GM19395 (cell line): ENCODE results near the gene PABPN1L.
"Not testable (repeated sequence)": the region's sequence is repeated elsewhere in the genome, so short reads cannot be mapped to it uniquely, and the experiment has no call there.

Source experiments
- ATAC-seq: cut with Tn5 transposase; IDR thresholded peaks from one replicate; pipeline ENCODE4 v1.9.1; 2021; ENCODE audit warnings: mild to moderate bottlenecking, moderate library complexity; ENCODE audit not compliant: unreplicated experiment

The PABPN1L gene

DNA sequence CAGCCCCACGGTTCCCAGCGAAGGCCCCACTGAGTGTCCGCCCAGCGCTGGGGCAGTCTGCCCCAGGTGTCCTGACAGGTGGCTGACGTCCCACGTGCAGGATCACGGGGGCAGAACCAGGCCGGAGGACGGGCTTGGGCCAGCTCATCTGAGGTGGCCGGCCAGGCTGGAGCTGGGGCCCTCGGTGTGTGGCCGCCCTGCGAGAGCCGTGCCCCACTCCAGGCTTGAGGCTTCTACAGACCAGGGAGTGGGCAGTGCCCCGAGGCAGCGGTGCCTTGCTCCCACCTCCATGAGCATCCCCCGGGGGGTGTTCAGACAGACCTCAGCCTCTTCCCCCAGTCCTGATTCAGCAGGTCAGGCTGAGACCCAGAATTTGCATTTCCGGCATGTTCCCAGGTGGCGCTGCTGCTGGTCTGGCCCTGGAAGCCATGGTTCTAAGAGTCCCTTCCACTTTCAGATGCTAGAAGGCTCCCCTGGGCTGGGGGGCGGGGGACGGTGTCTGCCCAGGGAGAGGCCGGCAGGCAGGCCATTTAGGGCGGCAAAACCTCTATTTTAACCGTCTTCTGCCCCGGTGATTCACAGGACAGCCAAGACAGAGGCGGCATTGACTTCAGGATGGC, 35.4 kb upstream of the PABPN1L start:
- no peak for ATAC-seq

DNA sequence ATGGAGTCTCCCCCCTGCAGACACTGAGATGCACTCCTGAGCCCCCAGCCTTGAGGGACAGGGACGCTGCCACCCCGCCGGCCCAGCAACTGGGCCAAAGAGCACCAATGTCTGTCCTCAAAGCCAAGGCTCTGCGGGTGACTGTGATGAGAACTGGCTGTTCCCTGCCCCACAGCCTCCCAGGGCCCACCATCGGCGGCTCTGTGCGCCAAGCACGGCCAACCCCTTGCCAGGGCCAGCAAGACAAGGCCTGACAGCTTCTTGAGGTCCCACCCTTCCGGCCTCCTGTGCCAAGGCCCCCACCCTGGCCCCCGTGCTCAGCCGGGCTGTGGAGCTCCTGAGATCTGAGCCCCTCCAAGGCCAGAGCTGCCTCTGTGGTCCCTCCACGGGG, 34.2 kb upstream of the PABPN1L start:
- no peak for ATAC-seq

DNA sequence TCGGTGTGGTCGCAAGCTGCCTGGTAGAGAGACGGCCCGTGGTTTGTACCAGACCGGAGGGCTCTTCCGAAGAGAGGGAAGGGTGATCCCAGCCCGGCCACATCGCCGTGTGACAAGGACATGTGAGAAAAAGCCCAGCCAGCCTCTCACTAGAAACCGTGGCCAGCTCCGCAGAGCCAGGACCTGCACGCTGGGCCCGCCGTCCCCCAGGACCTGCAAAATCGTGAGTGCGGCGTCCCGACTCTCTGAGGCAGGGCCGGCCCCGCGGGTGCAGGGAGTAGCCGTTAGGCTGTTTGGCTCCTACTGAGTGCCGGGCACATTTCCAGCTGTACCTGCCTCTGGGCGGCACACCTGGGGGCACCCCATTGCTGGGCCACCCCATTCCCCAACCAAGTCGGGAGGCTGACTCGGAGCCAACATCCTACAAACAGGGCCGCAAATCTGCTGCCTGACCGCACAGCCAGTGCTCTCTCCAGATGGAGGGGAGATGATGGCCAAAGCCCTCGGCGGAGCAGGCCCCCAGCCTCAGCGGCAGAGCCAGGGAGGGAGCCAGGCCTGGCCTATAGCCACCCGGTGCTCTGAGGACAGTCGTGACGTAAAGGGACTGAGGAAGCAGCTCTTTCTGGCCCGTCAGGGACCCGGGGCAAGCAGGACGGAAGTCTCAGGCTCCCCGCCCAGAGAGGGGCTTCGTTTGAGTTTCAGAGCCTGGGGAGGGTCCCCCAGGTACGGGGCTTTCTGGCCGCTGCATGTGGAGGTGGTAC, 33.6 kb upstream of the PABPN1L start:
- no peak for ATAC-seq

DNA sequence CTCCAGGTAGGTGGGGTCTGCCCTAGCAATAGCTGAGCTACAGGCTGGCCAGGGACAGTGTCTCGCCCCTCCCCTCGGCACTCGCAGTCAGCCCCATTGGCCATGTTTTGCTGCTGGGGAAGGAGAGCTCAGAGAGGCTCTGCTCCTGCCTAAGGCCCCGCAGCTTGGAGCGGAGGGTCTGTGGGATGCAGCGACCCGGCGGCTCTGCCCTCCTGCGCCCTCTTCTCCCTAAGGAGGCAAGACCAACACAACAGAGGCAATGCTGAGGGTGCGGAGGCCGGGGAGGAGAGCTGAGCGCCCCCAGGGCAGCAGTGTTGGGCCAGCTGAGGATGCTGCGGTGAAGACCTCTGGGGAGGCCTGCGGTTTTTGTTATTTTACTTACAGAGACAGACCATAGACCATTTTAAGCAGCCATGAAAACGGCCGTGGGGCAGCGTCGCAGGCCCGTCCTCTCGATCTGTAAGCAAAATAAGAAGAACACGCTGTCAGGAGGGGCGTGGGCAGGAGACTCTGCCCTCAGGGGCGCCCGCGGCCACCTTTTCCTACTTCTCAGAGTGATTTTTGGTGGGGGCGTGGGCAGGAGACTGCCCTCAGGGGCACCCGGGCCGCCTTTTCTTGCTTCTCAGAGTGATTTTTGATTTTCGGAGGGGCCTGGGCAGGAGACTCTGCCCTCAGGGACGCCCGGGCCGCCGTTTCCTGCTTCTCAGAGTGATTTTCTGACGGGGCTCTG, 31.4 kb upstream of the PABPN1L start:
- ATAC-seq: no peak

DNA sequence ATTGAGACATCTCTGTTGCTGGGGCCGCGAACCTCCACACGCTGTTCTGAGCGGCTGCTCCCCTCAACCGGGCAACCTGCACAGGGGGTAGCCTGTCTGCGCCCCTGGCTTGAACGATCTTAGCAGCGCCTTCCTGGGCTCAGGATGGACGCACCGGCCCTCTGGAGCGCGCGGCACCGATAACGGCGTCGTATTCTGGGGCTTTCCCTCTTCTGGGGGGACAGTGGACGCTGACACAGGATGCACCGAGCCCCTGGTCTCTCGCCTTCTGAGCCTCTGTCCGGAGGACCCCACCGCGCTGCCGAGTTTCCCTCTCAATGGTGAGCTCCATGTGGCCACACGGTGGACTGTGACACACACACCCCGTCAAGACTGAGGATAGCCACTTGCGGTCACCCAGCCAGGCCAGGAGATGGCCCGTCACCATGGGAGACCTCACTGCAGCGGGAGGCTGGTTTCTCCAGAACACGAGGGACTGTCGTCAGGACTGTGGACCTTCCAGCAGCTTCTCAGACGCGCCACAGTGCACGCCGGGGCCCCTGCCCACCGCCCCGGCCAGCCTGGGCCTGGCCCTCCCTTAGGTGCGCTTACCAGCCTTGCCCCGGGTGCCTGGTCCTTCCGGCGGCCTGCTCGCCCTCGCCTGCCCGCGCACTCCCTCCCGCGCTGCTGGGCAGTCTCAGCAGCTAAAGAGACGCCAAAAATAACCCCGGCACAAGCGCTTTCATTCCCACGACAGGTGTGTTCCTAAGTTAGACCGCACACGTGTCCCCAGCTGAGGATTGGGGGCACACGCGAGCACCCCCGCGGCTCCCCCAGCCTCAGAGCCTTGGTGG, 30.0 kb upstream of the PABPN1L start:
- no peak for ATAC-seq

DNA sequence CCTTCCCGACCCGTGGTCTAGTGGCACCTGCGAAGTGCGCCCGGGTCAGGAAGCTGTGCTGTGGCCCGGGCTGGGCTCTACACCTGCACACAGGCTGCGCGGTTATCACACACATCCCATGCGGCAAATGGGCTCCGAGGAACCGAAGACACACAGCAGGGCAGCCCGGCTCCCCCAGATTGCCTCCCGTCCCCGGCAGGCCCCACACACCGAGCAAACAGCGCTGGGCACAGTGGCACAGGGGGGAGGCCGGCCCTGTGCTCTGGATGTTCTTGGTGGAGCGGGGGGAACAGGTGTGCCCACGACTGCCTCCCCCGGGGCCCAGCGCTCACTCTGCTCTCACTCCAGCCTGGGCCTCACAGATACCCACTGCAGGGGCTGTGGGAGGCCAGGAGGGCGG, 28.9 kb upstream of the PABPN1L start:
- no peak for ATAC-seq

DNA sequence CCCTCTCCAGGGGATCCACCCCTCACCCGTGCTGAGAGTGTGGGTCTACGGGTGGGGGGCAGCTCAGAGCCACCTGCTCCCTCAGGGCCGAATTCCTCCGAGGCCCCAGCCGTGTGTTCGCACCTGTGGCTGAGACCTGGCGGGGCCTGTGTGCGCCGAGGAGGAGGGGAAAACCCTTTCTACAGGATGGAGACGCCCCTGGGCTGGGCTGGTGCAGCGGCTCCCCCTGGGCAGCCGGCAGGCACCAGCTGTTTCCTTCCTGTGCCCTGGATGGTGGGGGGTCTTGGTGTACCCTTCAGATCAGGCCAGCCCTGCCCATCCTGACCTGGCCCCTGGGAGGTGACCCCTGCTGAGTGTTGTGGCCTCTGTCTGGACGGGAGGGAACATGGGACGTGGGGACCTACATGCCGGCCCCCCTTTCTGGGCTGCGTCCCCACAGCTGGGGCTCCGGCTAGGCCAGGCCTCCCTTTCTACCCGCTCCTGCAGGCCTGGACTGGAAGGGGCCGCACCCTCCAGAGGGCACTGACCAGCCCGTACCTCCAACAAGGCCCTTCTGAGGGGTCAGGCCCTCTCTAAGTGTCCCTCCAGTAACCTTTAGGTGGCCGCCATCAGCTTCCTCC, 28.3 kb upstream of the PABPN1L start:
- ATAC-seq: no peak

DNA sequence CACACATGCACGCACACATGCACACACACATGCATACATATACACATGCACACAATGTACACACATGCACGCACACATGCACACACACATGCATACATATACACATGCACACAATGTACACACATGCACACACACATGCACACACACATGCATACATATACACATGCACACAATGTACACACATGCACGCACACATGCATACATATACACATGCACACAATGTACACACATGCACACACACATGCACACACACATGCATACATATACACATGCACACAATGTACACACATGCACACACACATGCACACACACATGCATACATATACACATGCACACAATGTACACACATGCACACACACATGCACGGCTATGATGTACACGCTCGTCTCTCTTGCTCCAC, 27.8 kb upstream of the PABPN1L start:
- not testable (repeated sequence) for ATAC-seq

DNA sequence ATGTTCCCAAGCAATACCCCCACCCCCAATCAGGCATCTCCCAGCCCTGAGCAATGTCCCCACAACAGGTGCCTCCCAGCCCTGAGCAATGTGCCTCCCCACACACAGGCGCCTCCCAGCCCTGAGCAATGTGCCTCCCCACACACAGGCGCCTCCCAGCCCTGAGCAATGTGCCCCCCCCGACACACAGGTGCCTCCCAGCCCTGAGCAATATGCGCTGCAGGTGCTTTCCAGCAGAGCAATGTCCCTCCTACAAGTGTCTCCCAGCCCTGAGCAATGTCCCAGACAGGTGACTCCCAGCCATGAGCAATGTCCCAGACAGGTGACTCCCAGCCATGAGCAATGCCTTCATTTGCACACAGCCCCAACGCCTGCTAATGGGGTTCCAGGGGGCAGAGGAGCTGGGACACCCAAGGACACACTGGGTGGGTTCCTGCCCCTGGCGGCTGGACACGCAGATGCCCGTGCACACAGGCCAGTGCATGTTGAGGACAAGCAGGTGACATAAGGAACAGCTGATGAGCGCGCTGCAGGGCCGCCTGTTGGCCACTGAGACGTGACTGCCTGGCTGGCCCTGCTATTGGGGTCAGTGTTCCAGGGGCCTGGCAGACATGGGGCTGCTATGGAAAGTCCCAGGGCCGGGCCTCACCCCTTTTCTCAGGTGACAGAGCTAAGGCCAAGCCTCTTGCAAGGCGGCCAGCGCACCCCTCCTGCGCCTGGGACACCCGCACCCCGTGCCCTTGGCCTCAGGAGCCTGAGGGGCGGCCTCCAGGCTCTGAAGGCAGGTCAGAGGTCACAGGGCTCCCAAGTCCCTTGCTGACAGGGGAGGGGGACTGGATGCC, 26.9 kb upstream of the PABPN1L start:
- no peak for ATAC-seq

DNA sequence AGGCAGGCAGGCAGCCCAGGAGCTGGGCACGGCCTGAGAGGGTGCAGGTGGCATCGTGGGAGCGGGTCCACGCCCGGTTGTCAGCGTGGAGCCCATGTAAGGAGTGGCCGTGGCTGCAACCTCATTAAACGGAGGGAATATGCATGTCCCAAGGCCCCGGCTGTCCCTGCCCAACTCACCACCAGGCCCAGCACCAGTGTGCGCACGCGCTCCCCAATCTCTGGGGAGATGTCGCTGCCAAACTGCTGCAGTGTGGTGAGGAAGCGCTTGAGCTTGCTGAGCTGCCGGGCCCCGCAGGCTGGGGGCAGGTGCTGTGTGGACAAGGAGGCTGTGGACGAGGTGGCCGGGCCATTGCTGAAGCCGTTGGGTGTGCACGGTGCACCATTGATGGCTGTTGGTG, 25.6 kb upstream of the PABPN1L start:
- ATAC-seq: no peak

DNA sequence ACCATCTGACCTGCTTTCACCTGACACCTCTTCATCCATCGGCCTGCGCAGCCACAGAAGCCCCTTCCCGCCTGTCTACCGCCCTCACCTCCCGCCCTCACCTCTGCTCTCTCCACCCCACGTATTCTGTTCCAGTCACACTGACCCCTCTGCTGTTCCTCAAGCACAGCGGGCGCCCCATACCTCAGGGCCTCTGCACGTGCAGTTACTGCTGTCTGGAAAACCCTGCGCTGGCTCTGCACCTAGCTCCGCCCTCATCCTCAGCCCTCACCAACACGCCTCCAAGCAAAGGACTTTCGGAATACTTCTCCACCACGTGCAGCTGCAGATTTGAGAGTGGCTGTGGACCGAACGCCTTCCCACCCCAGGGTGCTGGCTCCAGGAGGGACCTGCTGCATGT, 24.6 kb upstream of the PABPN1L start:
- ATAC-seq: no peak

DNA sequence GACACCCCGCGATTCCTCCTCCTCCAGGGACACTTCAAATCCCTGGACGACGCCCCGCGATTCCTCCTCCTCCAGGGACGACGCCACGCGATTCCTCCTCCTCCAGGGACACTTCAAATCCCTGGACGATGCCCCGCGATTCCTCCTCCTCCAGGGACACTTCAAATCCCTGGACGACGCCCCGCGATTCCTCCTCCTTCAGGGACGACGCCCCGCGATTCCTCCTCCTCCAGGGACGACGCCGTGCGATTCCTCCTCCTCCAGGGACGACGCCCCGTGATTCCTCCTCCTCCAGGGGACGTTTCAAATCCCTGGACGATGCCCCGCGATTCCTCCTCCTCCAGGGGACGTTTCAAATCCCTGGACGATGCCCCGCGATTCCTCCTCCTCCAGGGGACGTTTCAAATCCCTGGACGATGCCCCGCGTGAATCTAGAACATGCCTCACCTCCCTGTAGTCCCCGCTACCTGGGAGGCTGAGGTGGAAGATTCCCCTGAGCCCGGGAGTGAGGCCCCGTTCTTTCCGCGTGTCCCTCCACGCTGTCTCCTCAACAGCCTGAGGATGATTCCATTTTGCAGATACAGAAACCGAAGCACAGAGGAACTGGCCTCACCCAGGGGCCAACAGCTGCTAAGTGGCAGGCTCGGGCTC, 23.4 kb upstream of the PABPN1L start:
- ATAC-seq: not testable (repeated sequence)

DNA sequence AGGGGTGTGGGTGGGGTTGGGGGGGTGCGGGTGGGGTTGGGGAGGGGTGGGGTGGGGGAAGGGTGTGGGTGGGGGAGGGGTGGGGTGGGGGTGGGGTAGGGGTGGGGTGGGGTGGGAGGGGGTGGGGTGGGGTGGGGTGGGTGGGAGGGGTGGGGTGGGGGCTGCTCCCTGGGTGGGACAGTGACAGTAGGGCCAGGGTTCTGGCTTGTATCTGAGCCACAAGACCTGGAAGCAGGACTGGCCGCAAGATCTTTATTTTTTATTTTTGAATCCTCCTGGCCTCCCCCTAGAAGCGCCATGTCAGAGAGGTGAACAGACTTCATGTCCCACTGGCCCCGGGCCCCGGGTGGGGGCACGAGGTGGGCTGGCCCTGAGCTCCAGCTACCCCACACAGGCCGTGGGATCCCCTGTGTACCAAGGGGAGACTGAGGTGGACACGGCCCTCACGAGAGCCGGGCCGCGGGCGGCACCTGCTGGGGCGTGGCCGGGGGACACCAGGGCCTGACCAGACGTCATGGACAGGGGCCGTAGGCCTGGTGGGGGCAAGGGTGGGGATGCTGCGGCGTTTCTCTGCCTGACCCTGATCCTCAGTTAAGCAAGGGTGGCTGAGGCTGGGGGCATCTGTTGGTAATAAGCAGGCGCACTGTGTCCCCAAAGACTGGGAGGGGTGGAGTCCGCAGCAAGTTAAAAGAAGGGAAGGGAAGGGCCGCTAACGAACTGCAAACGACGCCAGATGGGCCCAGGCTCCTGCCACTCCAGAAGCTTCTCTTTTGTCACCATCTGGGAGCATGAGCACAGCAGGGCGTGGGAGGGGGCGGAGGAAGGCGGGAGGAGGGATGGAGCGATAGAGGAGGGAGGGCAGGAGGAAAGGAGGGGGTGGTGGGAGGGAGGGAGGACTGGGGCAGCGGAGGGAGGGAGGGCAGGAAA, 22.3 kb upstream of the PABPN1L start:
- ATAC-seq: no peak

DNA sequence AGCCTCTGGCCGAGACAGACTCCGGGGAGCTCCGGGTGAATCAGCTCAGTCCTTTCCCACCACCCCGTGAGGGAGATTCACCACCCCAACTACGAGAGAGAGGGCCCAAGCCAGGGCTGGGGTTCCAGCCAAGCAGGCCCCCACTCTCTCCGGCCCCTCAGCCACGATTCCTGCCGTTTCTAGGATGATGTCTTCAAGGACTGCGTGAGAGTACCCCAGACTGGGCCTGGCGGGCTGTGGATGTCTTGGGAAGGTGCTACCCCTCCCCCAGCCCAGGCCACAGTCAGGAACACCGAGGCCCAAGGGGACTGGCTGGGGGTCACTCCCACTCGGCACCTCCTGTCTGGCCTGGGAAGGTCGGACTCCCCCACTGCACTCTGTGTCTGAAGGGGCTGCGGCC, 21.6 kb upstream of the PABPN1L start:
- ATAC-seq: no peak

DNA sequence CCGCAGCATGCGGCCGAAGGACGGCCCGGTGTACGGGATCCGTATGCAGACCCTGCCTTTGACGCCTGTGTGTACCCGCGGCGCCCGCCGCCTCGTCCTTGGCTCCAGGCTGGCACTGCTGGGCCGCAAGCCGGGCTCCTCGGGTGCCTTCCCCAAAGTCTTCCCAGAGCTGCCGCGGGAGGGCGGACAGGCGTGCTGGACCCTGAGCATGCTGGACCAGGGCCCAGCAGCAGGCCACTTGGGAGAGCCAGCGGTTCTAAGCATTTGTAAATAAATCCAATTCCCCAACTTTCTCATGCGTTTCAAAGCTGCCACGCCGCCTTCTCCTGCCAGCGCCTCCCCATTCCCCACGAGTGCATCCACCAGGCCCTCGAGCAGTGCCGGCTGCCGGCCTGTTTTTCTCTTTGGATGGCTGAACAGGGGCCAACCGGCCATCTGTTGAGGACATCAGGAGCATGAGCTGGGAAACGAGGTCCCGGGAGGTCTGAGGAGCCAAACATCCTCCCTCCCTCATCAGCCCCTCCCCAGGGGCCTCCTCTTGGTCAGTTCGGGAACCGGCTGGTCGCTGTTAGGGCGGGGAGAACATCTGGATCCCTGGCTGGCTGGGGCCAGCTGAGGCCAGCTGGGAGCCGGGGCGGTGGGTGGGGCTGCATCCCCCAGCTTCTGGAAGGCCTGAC, 20.5 kb upstream of the PABPN1L start:
- ATAC-seq: no peak

DNA sequence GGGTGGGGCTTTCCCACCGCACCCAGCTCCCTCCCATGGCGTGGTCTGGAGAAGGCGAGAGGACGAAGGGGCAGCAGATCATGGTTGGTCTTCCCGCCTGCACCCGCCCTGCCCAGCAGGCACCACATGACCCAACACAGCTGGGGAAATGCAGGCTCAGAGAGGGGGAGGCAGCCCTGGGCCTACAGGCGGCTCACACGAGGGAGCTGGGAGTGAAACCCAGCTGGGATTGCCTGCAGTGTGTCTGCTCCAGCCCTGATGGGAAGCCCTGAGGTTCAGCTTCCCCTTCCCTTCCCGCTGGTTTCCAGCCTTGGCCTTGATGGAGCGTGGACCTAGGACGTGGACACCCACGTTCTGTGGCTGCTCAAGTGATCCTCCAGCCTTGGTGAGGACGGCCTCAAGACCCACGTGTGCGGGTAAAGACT, 20.0 kb upstream of the PABPN1L start:
- no peak for ATAC-seq

DNA sequence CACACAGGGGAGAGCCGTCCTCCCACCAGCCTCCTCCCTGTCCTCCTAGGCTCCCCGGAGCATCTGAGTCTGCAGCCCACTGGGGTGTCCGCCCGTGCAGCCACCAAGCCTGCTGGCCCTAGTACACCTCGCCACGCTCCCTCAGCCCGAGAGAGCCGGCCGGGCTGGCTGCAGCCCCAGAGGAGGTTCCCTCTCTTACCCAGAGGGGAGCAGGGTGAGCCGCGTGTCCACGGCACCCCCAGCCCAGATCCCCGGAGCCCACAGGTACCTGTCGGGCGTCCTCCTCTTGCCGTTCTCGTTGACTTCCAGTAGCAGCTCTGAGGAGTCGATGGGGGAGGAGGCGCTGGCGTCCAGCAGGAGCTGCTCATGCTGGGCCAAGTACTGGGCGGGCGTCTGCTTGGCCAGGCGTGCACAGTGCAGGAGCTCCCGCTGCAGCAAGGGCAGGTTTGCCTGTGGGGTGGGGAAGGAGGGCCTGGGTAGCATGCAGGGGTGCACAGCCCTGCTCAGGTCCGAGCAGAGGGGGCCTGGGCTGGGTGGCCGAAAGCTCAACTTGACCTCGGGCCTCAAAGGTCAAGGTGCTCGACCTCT, 19.3 kb upstream of the PABPN1L start:
- no peak for ATAC-seq
